Measurements from ENCODE around the gene MATN1. TPM values are rescaled to one million over a fixed set of nuclear protein-coding genes. Genes with fewer than 3 reads are reported as not detected.

MATN1 gene
- total RNA-seq, 1 experiment from 2014 or later, result not detected

DNA sequence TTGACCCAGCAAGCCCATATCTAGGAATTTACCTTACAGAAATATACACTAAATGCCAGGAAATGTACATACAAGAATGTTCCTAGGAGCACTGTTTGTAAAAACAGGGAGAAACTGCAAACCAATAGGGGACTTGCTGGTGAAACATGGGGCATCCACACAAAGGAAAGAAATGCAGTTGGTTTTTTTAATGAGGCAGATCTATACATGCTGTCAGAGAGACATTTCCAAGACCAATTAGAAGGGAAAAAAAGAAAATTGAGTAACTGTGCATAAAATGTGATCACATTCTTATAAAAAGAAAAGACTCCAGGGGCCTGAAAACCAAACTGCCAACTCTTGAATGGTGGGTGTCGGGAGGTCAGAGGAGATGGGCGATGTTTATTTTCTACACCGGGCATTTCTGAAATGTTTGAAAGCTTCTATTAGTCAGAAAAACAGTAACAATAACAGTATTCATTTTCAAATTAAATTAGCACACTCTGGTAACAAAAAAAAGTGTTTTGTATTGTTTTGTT is 56.6 kb downstream of the MATN1 start:
- H3K4me3 Mint-ChIP-seq (ENCODE audit: unreplicated experiment), result no peak overlapping the region
- TF ChIP-seq, protein P1, sequence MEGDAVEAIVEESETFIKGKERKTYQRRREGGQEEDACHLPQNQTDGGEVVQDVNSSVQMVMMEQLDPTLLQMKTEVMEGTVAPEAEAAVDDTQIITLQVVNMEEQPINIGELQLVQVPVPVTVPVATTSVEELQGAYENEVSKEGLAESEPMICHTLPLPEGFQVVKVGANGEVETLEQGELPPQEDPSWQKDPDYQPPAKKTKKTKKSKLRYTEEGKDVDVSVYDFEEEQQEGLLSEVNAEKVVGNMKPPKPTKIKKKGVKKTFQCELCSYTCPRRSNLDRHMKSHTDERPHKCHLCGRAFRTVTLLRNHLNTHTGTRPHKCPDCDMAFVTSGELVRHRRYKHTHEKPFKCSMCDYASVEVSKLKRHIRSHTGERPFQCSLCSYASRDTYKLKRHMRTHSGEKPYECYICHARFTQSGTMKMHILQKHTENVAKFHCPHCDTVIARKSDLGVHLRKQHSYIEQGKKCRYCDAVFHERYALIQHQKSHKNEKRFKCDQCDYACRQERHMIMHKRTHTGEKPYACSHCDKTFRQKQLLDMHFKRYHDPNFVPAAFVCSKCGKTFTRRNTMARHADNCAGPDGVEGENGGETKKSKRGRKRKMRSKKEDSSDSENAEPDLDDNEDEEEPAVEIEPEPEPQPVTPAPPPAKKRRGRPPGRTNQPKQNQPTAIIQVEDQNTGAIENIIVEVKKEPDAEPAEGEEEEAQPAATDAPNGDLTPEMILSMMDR (IDR thresholded peaks at IDR 0.05; ENCODE audit: insufficient read depth in 1 of 2, low read depth in 1 of 2, low read length in 1 of 2, severe bottlenecking in 1 of 2, unreplicated experiment in 1 of 2), result no peak
- CTCF ChIA-PET, result interaction anchor here (0.6 kb wide), 1 partner anchor 1977 kb away, joined by 3 read pairs; no protein-coding TSS in a partner anchor
- POLR2A ChIA-PET, result no interaction called here
- no peaks in the 10 kb centered on the region for H3K36me3 Mint-ChIP-seq (ENCODE audit: insufficient read depth, unreplicated experiment)
- no peaks in the 10 kb centered on the region for H3K4me1 Mint-ChIP-seq (ENCODE audit: low read depth, unreplicated experiment)
- no peaks in the 10 kb centered on the region for H3K27me3 ChIP-seq (replicated peaks; ENCODE audit: control insufficient read depth, insufficient read depth, low read length)
- H3K27me3 Mint-ChIP-seq (ENCODE audit: insufficient read depth, unreplicated experiment), result peaks cover 4% of the 10 kb centered on the region
- no peak overlapping the region for H3K4me3 ChIP-seq (ENCODE audit: low read depth, low read length)
- H3K9me3 Mint-ChIP-seq (ENCODE audit: unreplicated experiment), result no peaks in the 10 kb centered on the region
- no peak for DNase-seq
- intact Hi-C loops (cut with micrococcal nuclease; ENCODE audit: unreplicated experiment), result no loop called here
- BruUV-seq (replicated peaks), result no TSS peak
- H3K36me3 ChIP-seq (ENCODE audit: control insufficient read depth, insufficient read depth, low read length), result no peaks in the 10 kb centered on the region
- H3K27ac Mint-ChIP-seq (ENCODE audit: unreplicated experiment), result no peak overlapping the region
- H3K4me1 ChIP-seq, result no peaks in the 10 kb centered on the region
- H3K9me3 ChIP-seq, result no peaks in the 10 kb centered on the region

DNA sequence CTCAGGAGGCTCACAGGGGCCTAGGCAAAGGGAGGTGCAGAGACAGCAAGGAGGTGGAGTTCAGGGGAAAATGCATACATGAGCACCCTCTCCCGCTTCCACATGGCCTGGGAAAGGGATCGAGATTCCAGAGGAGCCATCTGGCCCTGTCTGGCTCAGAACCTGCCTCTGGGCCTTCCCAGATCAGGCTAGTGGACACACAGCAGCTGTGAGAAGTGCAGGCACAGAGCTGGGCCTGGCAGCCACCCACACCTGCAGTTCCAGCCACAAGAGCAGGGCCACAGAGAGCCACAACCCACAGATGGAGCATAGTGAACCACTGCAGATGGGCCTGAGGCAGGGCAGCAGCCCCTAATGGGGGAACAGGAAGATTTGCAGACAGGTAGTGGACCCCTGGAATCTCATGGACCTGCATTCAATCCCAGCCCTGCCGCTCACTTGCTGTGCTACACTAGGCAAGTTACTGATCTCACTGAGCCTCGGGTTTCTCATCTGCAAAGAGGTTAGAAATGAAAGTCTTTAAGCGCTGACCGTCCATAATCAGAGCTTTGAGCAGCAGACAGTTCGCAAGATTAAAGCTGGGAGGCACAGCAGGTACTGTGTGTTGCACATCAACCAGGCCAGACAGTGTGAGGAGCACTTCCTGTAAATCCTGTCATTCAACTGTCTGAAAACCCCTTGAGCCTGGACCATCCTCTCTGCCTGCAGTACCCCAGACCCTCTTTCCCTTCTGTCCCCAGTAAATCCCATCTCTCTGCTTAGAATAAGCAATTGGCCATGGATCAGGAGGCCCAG is 58.0 kb downstream of the MATN1 start:
- no peaks in the 10 kb centered on the region for H3K9me3 Mint-ChIP-seq (ENCODE audit: unreplicated experiment)
- intact Hi-C loops (cut with micrococcal nuclease; ENCODE audit: unreplicated experiment), result no loop called here
- H3K36me3 ChIP-seq (ENCODE audit: control insufficient read depth, insufficient read depth, low read length), result no peaks in the 10 kb centered on the region
- H3K9me3 ChIP-seq, result no peaks in the 10 kb centered on the region
- CTCF ChIA-PET, result interaction anchor here (0.6 kb wide), 1 partner anchor 49 kb away, joined by 3 read pairs; no protein-coding TSS in a partner anchor
- H3K4me1 Mint-ChIP-seq (ENCODE audit: low read depth, unreplicated experiment), result no peaks in the 10 kb centered on the region
- H3K36me3 Mint-ChIP-seq (ENCODE audit: insufficient read depth, unreplicated experiment), result no peaks in the 10 kb centered on the region
- no peak overlapping the region for H3K27ac Mint-ChIP-seq (ENCODE audit: unreplicated experiment)
- H3K4me3 Mint-ChIP-seq (ENCODE audit: unreplicated experiment), result no peak overlapping the region
- no peaks in the 10 kb centered on the region for H3K27me3 ChIP-seq (replicated peaks; ENCODE audit: control insufficient read depth, insufficient read depth, low read length)
- no peaks in the 10 kb centered on the region for H3K4me1 ChIP-seq
- BruUV-seq (replicated peaks), result no TSS peak
- TF ChIP-seq, protein P1 (IDR thresholded peaks at IDR 0.05; ENCODE audit: insufficient read depth in 1 of 2, low read depth in 1 of 2, low read length in 1 of 2, severe bottlenecking in 1 of 2, unreplicated experiment in 1 of 2), result no peak
- H3K27me3 Mint-ChIP-seq (ENCODE audit: insufficient read depth, unreplicated experiment), result peaks cover 4% of the 10 kb centered on the region
- DNase-seq, result no peak
- H3K4me3 ChIP-seq (ENCODE audit: low read depth, low read length), result no peak overlapping the region
- POLR2A ChIA-PET, result no interaction called here

DNA sequence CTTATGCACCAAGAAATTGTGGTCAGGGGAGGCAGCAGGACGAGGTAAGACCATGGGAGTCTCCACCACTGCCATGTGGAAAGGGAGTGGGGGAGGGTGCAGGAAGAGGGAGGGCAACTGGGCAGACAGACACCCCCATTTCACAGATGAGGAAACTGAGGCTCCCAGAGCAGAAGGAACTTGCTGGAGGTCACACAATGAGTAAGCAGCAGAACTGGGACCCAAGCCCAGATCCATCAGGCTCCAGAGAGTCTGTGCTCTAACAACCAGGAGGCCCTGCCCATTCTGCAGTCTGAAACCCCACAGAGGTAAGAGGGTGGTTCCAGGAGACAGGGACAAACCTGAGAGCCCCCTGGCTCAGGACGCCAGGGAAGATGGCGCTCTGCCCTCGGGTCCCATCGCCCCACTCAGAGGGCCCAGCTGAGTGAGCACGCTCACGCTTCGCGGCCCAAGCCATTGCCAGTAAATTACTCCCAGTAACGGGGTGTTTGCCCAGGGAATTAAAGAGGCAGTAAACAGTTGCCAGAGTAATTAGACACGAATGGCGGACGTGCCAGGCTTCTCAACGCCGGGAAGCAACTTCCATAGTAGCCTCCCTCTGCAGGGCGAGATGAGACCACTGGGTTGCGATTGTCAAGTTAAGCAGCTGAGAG is 59.2 kb downstream of the MATN1 start:
- TF ChIP-seq, protein P1 (IDR thresholded peaks at IDR 0.05; ENCODE audit: insufficient read depth in 1 of 2, low read depth in 1 of 2, low read length in 1 of 2, severe bottlenecking in 1 of 2, unreplicated experiment in 1 of 2), result no peak
- Mint-ChIP-seq H3K4me1 (ENCODE audit: low read depth, unreplicated experiment) (no peaks in the 10 kb centered on the region), H3K27ac (ENCODE audit: unreplicated experiment) (no peak overlapping the region), H3K4me3 (ENCODE audit: unreplicated experiment) (no peak overlapping the region), H3K9me3 (ENCODE audit: unreplicated experiment) (no peaks in the 10 kb centered on the region), H3K36me3 (ENCODE audit: insufficient read depth, unreplicated experiment) (no peaks in the 10 kb centered on the region), H3K27me3 (ENCODE audit: insufficient read depth, unreplicated experiment) (peaks cover 4% of the 10 kb centered on the region)
- CTCF ChIA-PET, result no interaction called here
- Histone ChIP-seq H3K27me3 (replicated peaks; ENCODE audit: control insufficient read depth, insufficient read depth, low read length) (no peaks in the 10 kb centered on the region), H3K9me3 (no peaks in the 10 kb centered on the region), H3K4me1 (no peaks in the 10 kb centered on the region), H3K36me3 (ENCODE audit: control insufficient read depth, insufficient read depth, low read length) (no peaks in the 10 kb centered on the region), H3K4me3 (ENCODE audit: low read depth, low read length) (no peak overlapping the region)
- POLR2A ChIA-PET, result no interaction called here
- no peak for DNase-seq
- intact Hi-C loops (cut with micrococcal nuclease; ENCODE audit: unreplicated experiment), result no loop called here
- BruUV-seq (replicated peaks), result no TSS peak
